Neuronal stem cell (in vitro differentiated cells): ENCODE measurements around the gene MYO3B.

Experiments
- DNase-seq: peaks from one replicate; pipeline ENCODE4 v3.0.0-alpha.2; 2013; ENCODE audit warnings: low spot score
- H2AFZ ChIP-seq: one replicate; pipeline ENCODE4 v1.6.1; 2013; ENCODE audit warnings: mild to moderate bottlenecking, low read length, inconsistent platforms
- H2AK5ac ChIP-seq: 2 replicates; pipeline ENCODE4 v1.6.1; 2013; ENCODE audit warnings: low read depth, mild to moderate bottlenecking, inconsistent platforms, low read length, moderate library complexity, mixed read lengths
- H2BK120ac ChIP-seq: 2 replicates; pipeline ENCODE4 v1.6.1; 2013; ENCODE audit warnings: low read depth, mild to moderate bottlenecking, inconsistent platforms, low read length, moderate library complexity, mixed read lengths
- H2BK12ac ChIP-seq: one replicate; pipeline ENCODE4 v1.6.1; 2013; ENCODE audit warnings: low read length, inconsistent platforms
- H2BK15ac ChIP-seq: 2 replicates; pipeline ENCODE4 v1.6.1; 2013; ENCODE audit warnings: mild to moderate bottlenecking, low read length, inconsistent platforms, mixed read lengths
- H2BK5ac ChIP-seq: one replicate; pipeline ENCODE4 v1.6.1; 2013; ENCODE audit warnings: inconsistent platforms, mild to moderate bottlenecking, low read length, moderate library complexity
- H3K14ac ChIP-seq: one replicate; pipeline ENCODE4 v1.6.1; 2013; ENCODE audit warnings: low read length, inconsistent platforms
- H3K18ac ChIP-seq: 2 replicates; pipeline ENCODE4 v1.6.1; 2013; ENCODE audit warnings: low read length, inconsistent platforms
- H3K23ac ChIP-seq: 2 replicates; pipeline ENCODE4 v1.6.1; 2013; ENCODE audit warnings: low read depth, mild to moderate bottlenecking, mixed read lengths, low read length, inconsistent platforms; ENCODE audit not compliant: poor library complexity
- H3K27ac ChIP-seq: replicated peaks from 3 replicates; pipeline ENCODE4 v1.5.1; 2013; ENCODE audit warnings: low read length, inconsistent platforms
- H3K27me3 ChIP-seq, 3 experiments: 2 replicates each; pipeline ENCODE4 v1.6.1; 2013; ENCODE audit warnings: low read length in 3 of 3, mild to moderate bottlenecking in 2 of 3, inconsistent platforms in 1 of 3, low read depth in 1 of 3, mixed read lengths in 1 of 3, moderate library complexity in 1 of 3; ENCODE audit not compliant: control insufficient read depth in 3 of 3, insufficient read depth in 3 of 3
- H3K36me3 ChIP-seq, 2 donors: replicated peaks in 1 of 2; 2 replicates each; pipeline ENCODE4 v1.6.1; 2013; ENCODE audit warnings: low read length in 2 of 2; ENCODE audit not compliant: control insufficient read depth in 2 of 2, insufficient read depth in 2 of 2
- H3K4ac ChIP-seq: 2 replicates; pipeline ENCODE4 v1.6.1; 2013; ENCODE audit warnings: inconsistent platforms, mild to moderate bottlenecking, low read length, moderate library complexity
- H3K4me1 ChIP-seq, 2 donors: 1 replicate in 1 of 2; 2 replicates in 1 of 2; pipeline ENCODE4 v1.6.1; 2013; ENCODE audit warnings: low read length in 2 of 2, low read depth in 1 of 2; ENCODE audit not compliant: control insufficient read depth in 2 of 2, insufficient read depth in 1 of 2
- H3K4me2 ChIP-seq: one replicate; pipeline ENCODE4 v1.6.1; 2013; ENCODE audit warnings: mild to moderate bottlenecking, low read length, inconsistent platforms; ENCODE audit not compliant: insufficient read depth, poor library complexity, severe bottlenecking
- H3K4me3 ChIP-seq, 2 donors: 2 replicates each; pipeline ENCODE4 v1.5.1; 2013; ENCODE audit warnings: low read length in 2 of 2, mild to moderate bottlenecking in 2 of 2, inconsistent platforms in 1 of 2, moderate library complexity in 1 of 2
- H3K79me1 ChIP-seq: one replicate; pipeline ENCODE4 v1.6.1; 2013; ENCODE audit warnings: low read depth, mild to moderate bottlenecking, inconsistent platforms, low read length, moderate library complexity
- H3K9ac ChIP-seq: one replicate; pipeline ENCODE4 v1.6.1; 2013; ENCODE audit warnings: mild to moderate bottlenecking, low read depth, low read length, inconsistent platforms; ENCODE audit not compliant: poor library complexity
- H3K9me3 ChIP-seq, 2 donors: replicated peaks in 1 of 2; 2 replicates each; pipeline versions ENCODE3 to v1.6.1; 2013; ENCODE audit warnings: low read length in 2 of 2, mild to moderate bottlenecking in 2 of 2, inconsistent platforms in 1 of 2, low read depth in 1 of 2, mixed read lengths in 1 of 2, moderate library complexity in 1 of 2; ENCODE audit not compliant: control insufficient read depth in 2 of 2, insufficient read depth in 1 of 2
- H4K8ac ChIP-seq: one replicate; pipeline ENCODE4 v1.6.1; 2013; ENCODE audit warnings: low read depth, mild to moderate bottlenecking, inconsistent platforms, low read length, moderate library complexity
- H4K91ac ChIP-seq: one replicate; pipeline ENCODE4 v1.6.1; 2013; ENCODE audit warnings: low read length, low read depth, mild to moderate bottlenecking, inconsistent platforms; ENCODE audit not compliant: poor library complexity
- WGBS, 2 donors: extraction: QIAGEN DNeasy Blood & Tissue Kit; methylation state at CpG; one replicate each; pipeline ENCODE4 v1.1.7; 2013; ENCODE audit warnings: missing lambda C conversion rate in 2 of 2, mixed read lengths in 1 of 2; ENCODE audit not compliant: insufficient read length in 2 of 2, insufficient replicate concordance in 1 of 2; ENCODE audit errors: extremely low coverage in 2 of 2; 5-methylcytosine and 5-hydroxymethylcytosine counted together

The MYO3B gene

GRCh38 chr2:170264865-170265264 lies 86.9 kb downstream of the MYO3B start:
- H2BK15ac ChIP-seq = no peak overlapping the region
- H3K9me3 ChIP-seq = peaks cover 0 to 3% of the 10 kb centered on the region in 2 donors
- H3K4me2 ChIP-seq = no peak overlapping the region
- H3K4me3 ChIP-seq = no peak overlapping the region
- no peak overlapping the region for H3K4ac ChIP-seq
- no peak overlapping the region for H3K14ac ChIP-seq
- no peak for DNase-seq
- H4K8ac ChIP-seq = no peak overlapping the region
- no peaks in the 10 kb centered on the region for H3K36me3 ChIP-seq
- no peak overlapping the region for H4K91ac ChIP-seq
- H3K4me1 ChIP-seq = no peaks in the 10 kb centered on the region
- no peak overlapping the region for H2AFZ ChIP-seq
- no peaks in the 10 kb centered on the region for H3K79me1 ChIP-seq
- no peak overlapping the region for H2AK5ac ChIP-seq
- H3K18ac ChIP-seq = no peak overlapping the region
- no peaks in the 10 kb centered on the region for H3K27me3 ChIP-seq
- H2BK120ac ChIP-seq = no peak overlapping the region
- no peak overlapping the region for H3K27ac ChIP-seq
- H2BK5ac ChIP-seq = no peak overlapping the region
- H2BK12ac ChIP-seq = no peak overlapping the region
- H3K23ac ChIP-seq = no peak overlapping the region
- no peak overlapping the region for H3K9ac ChIP-seq

- no peaks in the 10 kb centered on the region for H3K4me1 ChIP-seq
- no peak overlapping the region for H2BK12ac ChIP-seq
- no peak for DNase-seq
- no peak overlapping the region for H3K9ac ChIP-seq
- H3K4me2 ChIP-seq = no peak overlapping the region
- H3K27ac ChIP-seq = no peak overlapping the region
- H2BK120ac ChIP-seq = no peak overlapping the region
- H3K4ac ChIP-seq = no peak overlapping the region
- no peaks in the 10 kb centered on the region for H3K27me3 ChIP-seq
- H2AK5ac ChIP-seq = no peak overlapping the region
- H2BK15ac ChIP-seq = no peak overlapping the region
- peaks cover 0 to 3% of the 10 kb centered on the region in 2 donors for H3K9me3 ChIP-seq
- H3K4me3 ChIP-seq = no peak overlapping the region
- H3K14ac ChIP-seq = no peak overlapping the region
- no peaks in the 10 kb centered on the region for H3K36me3 ChIP-seq
- H2AFZ ChIP-seq = no peak overlapping the region
- H2BK5ac ChIP-seq = no peak overlapping the region
- H4K8ac ChIP-seq = no peak overlapping the region
- H4K91ac ChIP-seq = no peak overlapping the region
- H3K23ac ChIP-seq = no peak overlapping the region
- H3K79me1 ChIP-seq = no peaks in the 10 kb centered on the region
- no peak overlapping the region for H3K18ac ChIP-seq
These were observed 87.4 kb downstream of the MYO3B start for GRCh38 chr2:170265321-170265720.

- H3K79me1 ChIP-seq = no peaks in the 10 kb centered on the region
- H3K4me3 ChIP-seq = no peak overlapping the region
- no peak overlapping the region for H3K23ac ChIP-seq
- no CpG with 5 or more reads among the region's 1 CpG for WGBS, 2 donors
- no peak overlapping the region for H2BK15ac ChIP-seq
- H2AK5ac ChIP-seq = no peak overlapping the region
- no peak overlapping the region for H4K8ac ChIP-seq
- no peak for DNase-seq
- no peak overlapping the region for H2BK120ac ChIP-seq
- no peak overlapping the region for H3K9ac ChIP-seq
- H2BK12ac ChIP-seq = no peak overlapping the region
- no peak overlapping the region for H3K4me2 ChIP-seq
- H3K18ac ChIP-seq = no peak overlapping the region
- H2BK5ac ChIP-seq = no peak overlapping the region
- H4K91ac ChIP-seq = no peak overlapping the region
- H3K36me3 ChIP-seq = no peaks in the 10 kb centered on the region
- H3K27me3 ChIP-seq = no peaks in the 10 kb centered on the region
- H3K27ac ChIP-seq = no peak overlapping the region
- H3K14ac ChIP-seq = no peak overlapping the region
- H3K4me1 ChIP-seq = no peaks in the 10 kb centered on the region
- no peak overlapping the region for H2AFZ ChIP-seq
- no peak overlapping the region for H3K4ac ChIP-seq
- H3K9me3 ChIP-seq = peaks cover 0 to 3% of the 10 kb centered on the region in 2 donors
These were observed 88.4 kb downstream of the MYO3B start for GRCh38 chr2:170266358-170266757.

- H3K4me2 ChIP-seq = no peak overlapping the region
- H3K18ac ChIP-seq = no peak overlapping the region
- peaks cover 0 to 3% of the 10 kb centered on the region in 2 donors for H3K9me3 ChIP-seq
- no peak overlapping the region for H4K91ac ChIP-seq
- H3K9ac ChIP-seq = no peak overlapping the region
- no peak for DNase-seq
- H2BK12ac ChIP-seq = no peak overlapping the region
- no peak overlapping the region for H2BK5ac ChIP-seq
- no peak overlapping the region for H2AFZ ChIP-seq
- no peak overlapping the region for H4K8ac ChIP-seq
- no peak overlapping the region for H2AK5ac ChIP-seq
- no peaks in the 10 kb centered on the region for H3K4me1 ChIP-seq
- no peak overlapping the region for H3K4ac ChIP-seq
- no peak overlapping the region for H3K4me3 ChIP-seq
- H3K36me3 ChIP-seq = no peaks in the 10 kb centered on the region
- no peak overlapping the region for H3K23ac ChIP-seq
- no peaks in the 10 kb centered on the region for H3K27me3 ChIP-seq
- no peak overlapping the region for H2BK120ac ChIP-seq
- H3K27ac ChIP-seq = no peak overlapping the region
- no peak overlapping the region for H2BK15ac ChIP-seq
- H3K14ac ChIP-seq = no peak overlapping the region
- H3K79me1 ChIP-seq = no peaks in the 10 kb centered on the region
These were observed 89.1 kb downstream of the MYO3B start for GRCh38 chr2:170267071-170267470.
